ENCODE measurements around the gene NPPC. TPM values are rescaled to one million over a fixed set of nuclear protein-coding genes. Genes with fewer than 3 reads are reported as not detected.

The NPPC gene, protein sequence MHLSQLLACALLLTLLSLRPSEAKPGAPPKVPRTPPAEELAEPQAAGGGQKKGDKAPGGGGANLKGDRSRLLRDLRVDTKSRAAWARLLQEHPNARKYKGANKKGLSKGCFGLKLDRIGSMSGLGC
- total RNA-seq: not detected in 2 replicates

GRCh38 chr2:231926180-231926741 is at the start of gene NPPC:
Gene NPPC (minus strand): TSS chr2:231926396. CDS start chr2:231926249, 147 bp downstream.

DNA sequence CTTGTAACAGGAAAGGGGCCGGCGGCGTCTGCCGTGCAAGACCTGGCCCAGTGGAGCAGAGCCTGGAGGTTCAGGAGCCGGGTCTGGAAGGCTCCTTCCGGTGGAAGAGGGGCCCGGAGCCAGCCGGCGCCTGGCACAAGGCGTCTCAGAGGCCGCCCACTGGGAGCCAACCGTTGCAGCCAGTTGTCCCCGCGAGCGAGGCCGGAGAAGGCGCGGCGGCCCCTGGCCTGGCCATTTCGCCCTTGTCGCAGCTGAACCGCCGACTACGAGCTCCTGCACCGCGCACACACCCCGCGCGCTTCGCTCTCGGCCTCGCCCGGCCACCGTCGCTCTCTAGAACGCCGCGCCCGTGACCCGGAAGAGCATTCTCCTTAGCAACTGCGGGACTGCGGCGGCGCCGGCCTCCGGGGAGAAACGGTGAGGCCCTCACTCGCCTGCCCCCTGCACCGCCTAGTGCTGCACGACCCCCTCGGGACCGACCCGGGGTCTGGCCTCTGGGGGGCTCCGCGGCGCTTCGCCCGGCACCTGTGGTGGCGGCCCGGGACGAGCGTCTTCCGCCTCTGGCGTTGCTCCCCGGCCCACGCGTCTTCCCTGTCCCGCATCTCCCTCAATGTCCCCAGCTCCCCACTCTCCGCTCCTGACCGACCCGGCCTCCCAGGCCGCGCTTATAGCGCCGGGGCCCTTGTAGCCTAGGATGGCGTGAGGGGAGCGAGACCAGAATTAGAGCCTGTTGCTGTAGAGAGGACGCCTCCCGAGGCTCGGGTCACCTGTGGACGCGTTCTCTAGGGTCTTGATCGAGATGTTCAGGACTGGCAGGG is 35.4 kb upstream of the NPPC start, which contains the start of gene DIS3L2:
Gene DIS3L2, plus strand, starts transcription at position 365 of the 818 bp plus-strand sequence. CDS start 53,215 bp downstream, outside the sequence.

Other genes starting within 250 kb of the NPPC start
- 1,243 and 1,357 TPM in 2 replicates for gene PTMA, start 217.9 kb downstream of the NPPC start, total RNA-seq
- 44.2 and 49.1 TPM in 2 replicates for gene PDE6D, start 145.1 kb downstream of the NPPC start, total RNA-seq
- gene COPS7B, start 140.0 kb downstream of the NPPC start, total RNA-seq: 22.3 and 25.9 TPM in 2 replicates
- gene DIS3L2, start 35.3 kb upstream of the NPPC start, total RNA-seq: 17.2 and 18.9 TPM in 2 replicates